ENCODE results near the gene MTRR. TPM values are rescaled to one million over a fixed set of nuclear protein-coding genes. Genes with fewer than 3 reads are reported as not detected.
A peak's percentile ranks its signal among the peaks of the same experiment; 100 is the strongest.
"Not testable (repeated sequence)": the region's sequence is repeated elsewhere in the genome, so short reads cannot be mapped to it uniquely, and the experiment has no call there.

Gene MTRR
- total RNA-seq, 2 donors from 2014 or later, result 37.4 to 44.0 TPM

- intact Hi-C loops (cut with DNase I, micrococcal nuclease), result no loop called here
- no peak for ATAC-seq
- DNase-seq, result no peak
These were observed 15.7 kb downstream of the MTRR start for GRCh38 chr5:7884491-7885267.

- ATAC-seq, result peak; percentile 61
- DNase-seq, result no peak
- intact Hi-C loops (cut with DNase I, micrococcal nuclease), result no loop called here
These were observed 18.0 kb downstream of the MTRR start for GRCh38 chr5:7886849-7887475.

GRCh38 chr5:7888901-7889300 is 20.0 kb downstream of the MTRR start:
- intact Hi-C loops (cut with DNase I, micrococcal nuclease), result no loop called here
- ATAC-seq, result no peak
- DNase-seq, result no peak

- intact Hi-C loops (cut with DNase I, micrococcal nuclease), result no loop called here
- no peak for DNase-seq
These were observed 25.5 kb downstream of the MTRR start for GRCh38 chr5:7894439-7894838.

GRCh38 chr5:7894860-7895259 is 25.9 kb downstream of the MTRR start:
- DNase-seq, result no peak
- no peak for ATAC-seq

More at GRCh38 chr5:7894439-7894838, 25.5 kb downstream of the MTRR start:
- peak; percentile 96 for ATAC-seq

GRCh38 chr5:7897014-7897600 is 28.2 kb downstream of the MTRR start:
- ATAC-seq (peak; percentile 51), DNase-seq (peak in 1 of 2 donors; percentile 46)
- intact Hi-C loops (cut with DNase I, micrococcal nuclease), result no loop called here

More at GRCh38 chr5:7894860-7895259, 25.9 kb downstream of the MTRR start:
- intact Hi-C loops (cut with DNase I, micrococcal nuclease), result no loop called here

- ATAC-seq, result no peak
- intact Hi-C loops (cut with DNase I, micrococcal nuclease), result no loop called here
- no peak for DNase-seq
These were observed 33.3 kb downstream of the MTRR start for GRCh38 chr5:7902201-7902600.

- DNase-seq (no peak), ATAC-seq (no peak)
- intact Hi-C loops (cut with DNase I, micrococcal nuclease), result no loop called here
These were observed 34.0 kb downstream of the MTRR start for GRCh38 chr5:7902666-7903625.

GRCh38 chr5:7904170-7904569 is 35.2 kb downstream of the MTRR start:
- intact Hi-C loops (cut with DNase I, micrococcal nuclease), result no loop called here
- ATAC-seq (no peak), DNase-seq (no peak)

GRCh38 chr5:7907612-7908011 is 38.7 kb downstream of the MTRR start:
- ATAC-seq (no peak), DNase-seq (no peak)
- intact Hi-C loops (cut with DNase I, micrococcal nuclease), result no loop called here

- DNase-seq, result no peak
- intact Hi-C loops (cut with DNase I, micrococcal nuclease), result no loop called here
- no peak for ATAC-seq
These were observed 39.4 kb downstream of the MTRR start for GRCh38 chr5:7908317-7908716.

- no peak for ATAC-seq
- intact Hi-C loops (cut with DNase I, micrococcal nuclease), result no loop called here
- no peak for DNase-seq
These were observed 41.9 kb downstream of the MTRR start for GRCh38 chr5:7910738-7911428.

- intact Hi-C loops (cut with DNase I, micrococcal nuclease); ATAC-seq; DNase-seq: not testable (repeated sequence)
These were observed 42.5 kb downstream of the MTRR start for GRCh38 chr5:7911429-7911771.

GRCh38 chr5:7916171-7916804 is 47.3 kb downstream of the MTRR start:
- intact Hi-C loops (cut with DNase I, micrococcal nuclease), result no loop called here
- DNase-seq (no peak), ATAC-seq (no peak)

GRCh38 chr5:7917130-7918123 is 48.5 kb downstream of the MTRR start:
- ATAC-seq (peak; percentile 91), DNase-seq (no peak)
- intact Hi-C loops (cut with DNase I, micrococcal nuclease), result no loop called here

- intact Hi-C loops (cut with DNase I, micrococcal nuclease), result loop anchor here in 1 of 2 donors (10.0 kb wide), 1 partner anchor 1289 kb away; no protein-coding TSS in a partner anchor
- ATAC-seq (no peak), DNase-seq (no peak)
These were observed 57.2 kb downstream of the MTRR start for GRCh38 chr5:7925961-7926695.
